Gastrocnemius medialis (tissue), 4 donors: ENCODE data around the gene CD244.

Experiments
- CTCF ChIP-seq, 5 experiments: fragments of 450-650 bp in 3 of 5; fragments of 200-600 bp in 2 of 5; sonication (generic) in 2 of 5; IDR thresholded peaks in 4 of 5; conservative IDR thresholded peaks in 1 of 5; 1 replicate in 4 of 5; 2 replicates in 1 of 5; pipeline ENCODE4 v1.5.1; 2016 to 2019; ENCODE audit warnings: antibody characterized with exemption in 5 of 5, mild to moderate bottlenecking in 3 of 5, moderate library complexity in 3 of 5
- POLR2A ChIP-seq, 2 donors: fragments of 450-650 bp; IDR thresholded peaks; one replicate each; pipeline ENCODE4 v1.6.1; 2017; ENCODE audit warnings: antibody characterized with exemption in 2 of 2, mild to moderate bottlenecking in 2 of 2, moderate library complexity in 2 of 2

- TF ChIP-seq CTCF (IDR thresholded peaks at IDR 0.05 in 4 of 5, conservative IDR thresholded peaks at IDR 0.05 in 1 of 5) (no peak), POLR2A (IDR thresholded peaks at IDR 0.05) (no peak)
Measured at GRCh38 chr1:160865337-160865736, 2.6 kb upstream of the CD244 start.
